Stimulated activated memory B cell treated with anti-CD40 and anti-IgM and Interleukin-4, amounts not matched to agents 10 μg/mL and 1 μg/mL and 100 μg/mL, for 72 hours (primary cell): ENCODE results near the gene CELF4.
A peak's percentile ranks its signal among the peaks of the same experiment; 100 is the strongest.

Source experiments
- ATAC-seq: fragments of 150-1000 bp; cut with Tn5 transposase; 2 replicates; pipeline ENCODE4 v1.10.0; 2021
- H3K27ac Mint-ChIP-seq: one replicate; pipeline ENCODE4 v1.8.0; 2022; ENCODE audit warnings: mild to moderate bottlenecking, mixed read lengths
- H3K27me3 Mint-ChIP-seq: one replicate; pipeline ENCODE4 v1.8.0; 2022; ENCODE audit warnings: mixed read lengths
- H3K36me3 Mint-ChIP-seq: one replicate; pipeline ENCODE4 v1.8.0; 2022; ENCODE audit warnings: mixed read lengths
- H3K4me1 Mint-ChIP-seq: one replicate; pipeline ENCODE4 v1.8.0; 2022; ENCODE audit warnings: mixed read lengths
- H3K4me3 Mint-ChIP-seq: one replicate; pipeline ENCODE4 v1.8.0; 2022; ENCODE audit warnings: mild to moderate bottlenecking, moderate library complexity, mixed read lengths
- H3K9me3 Mint-ChIP-seq: one replicate; pipeline ENCODE4 v1.8.0; 2022; ENCODE audit warnings: mixed read lengths

Gene CELF4

GRCh38 chr18:37582261-37582660 lies 16.7 kb upstream of the CELF4 start:
- no peaks in the 10 kb centered on the region for H3K36me3 Mint-ChIP-seq
- no peaks in the 10 kb centered on the region for H3K4me1 Mint-ChIP-seq
- H3K27me3 Mint-ChIP-seq = peaks cover 20% of the 10 kb centered on the region
- H3K9me3 Mint-ChIP-seq = peaks cover 5% of the 10 kb centered on the region
- H3K4me3 Mint-ChIP-seq = no peak overlapping the region
- ATAC-seq = no peak
- no peak overlapping the region for H3K27ac Mint-ChIP-seq

GRCh38 chr18:37578886-37579513 lies 13.4 kb upstream of the CELF4 start:
- no peak overlapping the region for H3K4me3 Mint-ChIP-seq

GRCh38 chr18:37578182-37578678 lies 12.6 kb upstream of the CELF4 start:
- Mint-ChIP-seq H3K4me1 (no peaks in the 10 kb centered on the region), H3K9me3 (peaks cover 5% of the 10 kb centered on the region), H3K36me3 (no peaks in the 10 kb centered on the region), H3K27me3 (peaks cover 14% of the 10 kb centered on the region), H3K27ac (no peak overlapping the region), H3K4me3 (no peak overlapping the region)
- no peak for ATAC-seq

More at GRCh38 chr18:37578886-37579513, 13.4 kb upstream of the CELF4 start:
- no peak for ATAC-seq
- Mint-ChIP-seq H3K27me3 (peaks cover 14% of the 10 kb centered on the region), H3K4me1 (no peaks in the 10 kb centered on the region), H3K9me3 (peaks cover 5% of the 10 kb centered on the region), H3K36me3 (no peaks in the 10 kb centered on the region), H3K27ac (no peak overlapping the region)

GRCh38 chr18:37577051-37577611 lies 11.5 kb upstream of the CELF4 start:
- ATAC-seq = no peak
- Mint-ChIP-seq H3K9me3 (peaks cover 5% of the 10 kb centered on the region), H3K27me3 (peaks cover 14% of the 10 kb centered on the region), H3K4me3 (no peak overlapping the region), H3K27ac (no peak overlapping the region), H3K36me3 (no peaks in the 10 kb centered on the region), H3K4me1 (no peaks in the 10 kb centered on the region)

- Mint-ChIP-seq H3K27me3 (peaks cover 23% of the 10 kb centered on the region), H3K4me3 (no peak overlapping the region), H3K36me3 (no peaks in the 10 kb centered on the region), H3K9me3 (peaks cover under 1% of the 10 kb centered on the region), H3K4me1 (no peaks in the 10 kb centered on the region), H3K27ac (no peak overlapping the region)
- ATAC-seq = no peak
Observed at GRCh38 chr18:37575646-37576045, 10.0 kb upstream of the CELF4 start.

GRCh38 chr18:37574113-37574512 lies 8.5 kb upstream of the CELF4 start:
- H3K4me3 Mint-ChIP-seq = no peak overlapping the region
- no peaks in the 10 kb centered on the region for H3K9me3 Mint-ChIP-seq
- H3K27ac Mint-ChIP-seq = no peak overlapping the region
- no peaks in the 10 kb centered on the region for H3K36me3 Mint-ChIP-seq
- ATAC-seq = no peak
- H3K4me1 Mint-ChIP-seq = no peaks in the 10 kb centered on the region
- H3K27me3 Mint-ChIP-seq = peaks cover 25% of the 10 kb centered on the region

- Mint-ChIP-seq H3K9me3 (no peaks in the 10 kb centered on the region), H3K27ac (no peak overlapping the region), H3K4me1 (no peaks in the 10 kb centered on the region), H3K27me3 (peaks cover 38% of the 10 kb centered on the region), H3K4me3 (no peak overlapping the region), H3K36me3 (no peaks in the 10 kb centered on the region)
- ATAC-seq = no peak
Observed at GRCh38 chr18:37572736-37573135, 7.1 kb upstream of the CELF4 start.

- no peaks in the 10 kb centered on the region for H3K4me1 Mint-ChIP-seq
- no peak overlapping the region for H3K4me3 Mint-ChIP-seq
- H3K27ac Mint-ChIP-seq = no peak overlapping the region
- H3K36me3 Mint-ChIP-seq = no peaks in the 10 kb centered on the region
- ATAC-seq = no peak
- H3K9me3 Mint-ChIP-seq = no peaks in the 10 kb centered on the region
- H3K27me3 Mint-ChIP-seq = peaks cover 49% of the 10 kb centered on the region
Observed at GRCh38 chr18:37571266-37571665, 5.7 kb upstream of the CELF4 start.

GRCh38 chr18:37570336-37570930 lies 4.8 kb upstream of the CELF4 start:
- no peaks in the 10 kb centered on the region for H3K36me3 Mint-ChIP-seq
- H3K4me3 Mint-ChIP-seq = no peak overlapping the region
- peaks cover 4% of the 10 kb centered on the region for H3K4me1 Mint-ChIP-seq
- H3K9me3 Mint-ChIP-seq = peaks cover 2% of the 10 kb centered on the region
- no peak for ATAC-seq
- H3K27me3 Mint-ChIP-seq = peaks cover 56% of the 10 kb centered on the region
- H3K27ac Mint-ChIP-seq = no peak overlapping the region

- peaks cover 74% of the 10 kb centered on the region for H3K27me3 Mint-ChIP-seq
- no peaks in the 10 kb centered on the region for H3K36me3 Mint-ChIP-seq
- ATAC-seq = no peak
- no peak overlapping the region for H3K27ac Mint-ChIP-seq
- no peak overlapping the region for H3K4me3 Mint-ChIP-seq
- H3K9me3 Mint-ChIP-seq = peaks cover 5% of the 10 kb centered on the region
- H3K4me1 Mint-ChIP-seq = peaks cover 7% of the 10 kb centered on the region
Observed at GRCh38 chr18:37568671-37569070, 3.1 kb upstream of the CELF4 start.

- peaks cover 75% of the 10 kb centered on the region for H3K27me3 Mint-ChIP-seq
- no peak overlapping the region for H3K4me3 Mint-ChIP-seq
- no peaks in the 10 kb centered on the region for H3K36me3 Mint-ChIP-seq
- peaks cover 5% of the 10 kb centered on the region for H3K9me3 Mint-ChIP-seq
- H3K4me1 Mint-ChIP-seq = peaks cover 7% of the 10 kb centered on the region
- H3K27ac Mint-ChIP-seq = no peak overlapping the region
- ATAC-seq = no peak
Observed at GRCh38 chr18:37567994-37568359, 2.4 kb upstream of the CELF4 start.

GRCh38 chr18:37567061-37567993 lies 1.7 kb upstream of the CELF4 start:
- Mint-ChIP-seq H3K27me3 (peaks cover 80% of the 10 kb centered on the region), H3K9me3 (peaks cover 5% of the 10 kb centered on the region), H3K4me1 (peaks cover 7% of the 10 kb centered on the region), H3K36me3 (no peaks in the 10 kb centered on the region), H3K27ac (no peak overlapping the region), H3K4me3 (no peak overlapping the region)
- ATAC-seq = no peak

- no peaks in the 10 kb centered on the region for H3K36me3 Mint-ChIP-seq
- H3K4me1 Mint-ChIP-seq = peaks cover 7% of the 10 kb centered on the region
- H3K27me3 Mint-ChIP-seq = peaks cover 87% of the 10 kb centered on the region
- H3K27ac Mint-ChIP-seq = no peak overlapping the region
- peak overlapping the region; percentile 57 for H3K4me3 Mint-ChIP-seq
- no peak for ATAC-seq
- peaks cover 5% of the 10 kb centered on the region for H3K9me3 Mint-ChIP-seq
Observed at GRCh38 chr18:37566479-37567060, 972 bp upstream of the CELF4 start.

GRCh38 chr18:37565977-37566478 lies 430 bp upstream of the CELF4 start:
- H3K4me1 Mint-ChIP-seq = peaks cover 7% of the 10 kb centered on the region
- H3K27me3 Mint-ChIP-seq = peaks cover 83% of the 10 kb centered on the region
- H3K4me3 Mint-ChIP-seq = no peak overlapping the region
- H3K9me3 Mint-ChIP-seq = peaks cover 5% of the 10 kb centered on the region
- H3K36me3 Mint-ChIP-seq = no peaks in the 10 kb centered on the region
- ATAC-seq = peak; percentile 37
- H3K27ac Mint-ChIP-seq = no peak overlapping the region

- ATAC-seq = no peak
- no peak overlapping the region for H3K4me3 Mint-ChIP-seq
- peaks cover 7% of the 10 kb centered on the region for H3K4me1 Mint-ChIP-seq
- no peak overlapping the region for H3K27ac Mint-ChIP-seq
- H3K36me3 Mint-ChIP-seq = no peaks in the 10 kb centered on the region
- H3K9me3 Mint-ChIP-seq = peaks cover 5% of the 10 kb centered on the region
- peaks cover 71% of the 10 kb centered on the region for H3K27me3 Mint-ChIP-seq
Observed at GRCh38 chr18:37564711-37565100, 892 bp downstream of the CELF4 start.
